NCI-H128 (cell line): Measurements from ENCODE around the gene NXPH4.

Experiments used
- DNase-seq: peaks from one replicate; lab custom pipeline; 2025; ENCODE audit not compliant: unreplicated experiment; lab: John Stamatoyannopoulos, UW

The NXPH4 gene

DNA sequence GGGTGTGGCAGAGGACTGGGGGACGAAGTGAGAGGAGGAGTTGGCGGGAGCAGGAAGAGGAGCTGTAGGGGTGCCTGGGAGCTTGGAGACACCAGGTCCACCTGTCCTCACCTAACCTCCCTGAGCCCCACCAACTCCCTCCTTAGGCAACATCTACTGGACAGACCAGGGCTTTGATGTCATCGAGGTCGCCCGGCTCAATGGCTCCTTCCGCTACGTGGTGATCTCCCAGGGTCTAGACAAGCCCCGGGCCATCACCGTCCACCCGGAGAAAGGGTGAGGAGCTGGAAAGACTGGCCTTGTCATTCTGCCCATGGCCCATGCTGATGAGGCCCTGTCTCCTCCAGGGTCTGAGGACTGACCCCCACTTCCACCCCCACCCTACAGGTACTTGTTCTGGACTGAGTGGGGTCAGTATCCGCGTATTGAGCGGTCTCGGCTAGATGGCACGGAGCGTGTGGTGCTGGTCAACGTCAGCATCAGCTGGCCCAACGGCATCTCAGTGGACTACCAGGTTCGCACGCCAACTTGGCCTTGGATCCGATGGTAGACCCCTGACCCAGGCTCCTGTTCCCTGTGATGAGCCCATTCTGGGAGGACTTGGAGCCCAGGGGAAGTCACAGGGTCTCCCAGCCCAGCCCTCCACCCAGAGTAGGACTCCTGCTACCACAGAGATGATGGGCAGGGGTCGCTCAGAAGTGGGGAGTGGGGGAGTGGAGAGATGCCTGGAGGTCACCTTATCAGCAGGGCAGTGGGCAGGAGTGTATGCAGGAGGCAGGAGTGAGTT lies 32.5 kb upstream of the NXPH4 start:
- no peak for DNase-seq

DNA sequence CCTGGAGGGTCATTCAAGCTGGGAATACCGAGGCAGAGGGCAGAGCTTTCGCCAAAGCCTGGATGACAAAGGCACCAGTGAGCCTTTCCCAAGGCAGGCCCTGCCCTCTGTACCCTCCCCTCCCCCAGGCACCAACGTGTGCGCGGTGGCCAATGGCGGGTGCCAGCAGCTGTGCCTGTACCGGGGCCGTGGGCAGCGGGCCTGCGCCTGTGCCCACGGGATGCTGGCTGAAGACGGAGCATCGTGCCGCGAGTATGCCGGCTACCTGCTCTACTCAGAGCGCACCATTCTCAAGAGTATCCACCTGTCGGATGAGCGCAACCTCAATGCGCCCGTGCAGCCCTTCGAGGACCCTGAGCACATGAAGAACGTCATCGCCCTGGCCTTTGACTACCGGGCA lies 31.2 kb upstream of the NXPH4 start:
- DNase-seq = no peak

DNA sequence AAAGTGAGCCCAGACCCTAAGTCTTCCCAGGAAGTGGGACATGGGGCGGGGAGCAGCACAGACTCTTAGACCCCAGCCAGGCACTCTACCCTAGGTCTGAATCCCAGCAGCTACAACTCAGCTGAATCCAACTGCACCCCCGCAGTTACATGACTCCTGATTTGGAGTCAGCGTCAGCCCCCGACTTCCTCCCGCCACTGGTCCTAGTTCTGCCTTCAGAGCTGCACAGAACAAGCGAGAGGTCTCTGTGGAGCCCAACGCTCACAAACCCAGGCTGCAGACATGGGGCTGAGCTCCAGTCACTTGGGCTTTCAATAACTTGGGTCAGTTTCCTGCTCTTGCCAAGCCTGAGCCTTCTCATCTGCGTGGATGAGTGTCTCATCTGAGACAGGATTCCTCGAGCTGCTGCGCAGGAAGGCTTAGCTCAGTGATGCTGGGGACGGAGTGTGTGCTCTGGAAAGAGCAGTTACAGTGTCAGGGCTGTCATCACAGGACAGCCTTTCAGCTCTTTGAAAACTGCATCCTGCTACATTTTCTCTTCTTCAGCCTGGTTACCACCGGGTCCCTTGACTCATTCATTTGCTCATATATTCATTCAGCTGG lies 30.6 kb upstream of the NXPH4 start:
- no peak for DNase-seq

DNA sequence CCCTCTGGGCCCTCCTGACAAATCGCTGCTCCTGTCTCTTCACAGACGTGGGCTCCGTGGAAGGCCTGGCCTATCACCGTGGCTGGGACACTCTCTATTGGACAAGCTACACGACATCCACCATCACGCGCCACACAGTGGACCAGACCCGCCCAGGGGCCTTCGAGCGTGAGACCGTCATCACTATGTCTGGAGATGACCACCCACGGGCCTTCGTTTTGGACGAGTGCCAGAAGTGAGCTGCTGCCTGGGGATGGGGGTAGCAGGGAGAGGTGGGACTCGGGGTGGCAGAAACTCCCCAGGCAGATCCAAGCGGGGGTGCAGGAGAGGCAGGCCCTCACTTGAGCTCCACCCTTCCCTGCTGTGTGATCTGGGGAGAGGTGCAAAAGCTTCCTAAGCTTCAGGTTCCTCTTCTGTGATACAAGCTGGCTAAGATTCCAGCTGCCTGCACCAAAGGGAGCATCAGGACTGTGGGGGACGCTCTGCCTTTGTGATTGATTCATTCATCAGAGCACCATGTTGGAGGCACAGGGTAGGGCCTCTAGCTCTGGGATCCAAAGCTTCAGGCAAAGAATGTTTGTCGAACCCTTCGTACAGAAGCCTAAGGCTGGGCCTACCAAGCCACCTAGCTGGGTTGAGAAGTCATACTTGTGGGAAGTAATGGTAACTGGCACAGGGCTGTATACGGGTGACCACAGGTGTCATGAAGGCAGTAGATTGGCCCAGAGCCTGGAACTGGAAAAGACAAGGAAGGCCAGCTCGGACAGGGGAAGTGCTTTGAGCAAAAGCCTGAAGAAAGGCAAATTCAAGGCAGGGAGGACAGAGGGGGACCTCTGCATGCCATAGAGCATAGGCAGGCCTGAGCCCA lies 29.1 kb upstream of the NXPH4 start:
- no peak for DNase-seq

DNA sequence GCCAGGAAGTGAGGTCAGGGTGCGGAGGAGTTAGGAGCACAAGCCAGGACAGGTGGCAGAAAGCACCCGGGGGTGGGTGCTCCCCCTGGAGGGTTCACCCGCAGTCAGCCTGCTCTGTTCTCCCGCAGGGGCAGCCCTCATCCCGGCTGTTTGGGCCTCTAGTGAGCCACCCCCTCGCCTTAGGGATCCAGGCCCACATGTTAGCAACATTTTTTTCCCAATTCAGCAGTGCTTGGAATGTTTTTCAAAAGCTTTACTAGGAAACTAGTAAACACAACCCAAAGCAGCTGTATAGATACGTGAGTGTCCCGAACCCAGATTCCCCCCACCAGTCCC lies 28.5 kb upstream of the NXPH4 start:
- no peak for DNase-seq

DNA sequence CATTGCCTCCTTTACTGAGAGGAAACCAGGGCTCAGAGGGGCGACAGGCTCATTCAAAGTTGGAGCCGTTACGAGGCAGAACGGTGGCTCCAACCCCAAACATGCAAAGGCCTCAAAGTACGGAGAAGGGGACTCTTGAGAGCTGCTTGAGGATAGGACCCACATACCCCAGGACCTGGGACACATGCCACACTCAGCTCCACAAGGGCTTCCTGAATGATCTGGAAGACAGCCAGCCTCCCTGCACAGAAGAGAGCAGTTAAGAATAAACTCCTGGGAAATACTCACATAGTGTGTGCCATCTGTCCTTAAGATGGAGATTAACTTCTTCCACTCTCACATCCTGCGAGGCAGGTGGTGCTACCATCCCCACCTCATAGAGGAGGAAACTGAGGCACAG lies 26.6 kb upstream of the NXPH4 start:
- DNase-seq = no peak

DNA sequence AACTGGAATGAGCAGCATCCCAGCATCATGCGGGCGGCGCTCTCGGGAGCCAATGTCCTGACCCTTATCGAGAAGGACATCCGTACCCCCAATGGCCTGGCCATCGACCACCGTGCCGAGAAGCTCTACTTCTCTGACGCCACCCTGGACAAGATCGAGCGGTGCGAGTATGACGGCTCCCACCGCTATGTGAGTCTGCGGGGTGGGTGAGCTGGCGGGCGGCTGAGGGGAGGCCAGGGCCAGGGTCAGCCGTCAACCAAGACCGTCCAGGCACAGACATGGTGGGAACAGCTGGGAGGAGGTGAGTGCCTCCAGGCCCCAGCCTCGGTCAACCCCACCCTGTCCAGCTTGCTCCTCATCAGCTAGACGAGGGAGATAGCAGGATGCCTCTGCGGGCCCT lies 25.8 kb upstream of the NXPH4 start:
- no peak for DNase-seq

DNA sequence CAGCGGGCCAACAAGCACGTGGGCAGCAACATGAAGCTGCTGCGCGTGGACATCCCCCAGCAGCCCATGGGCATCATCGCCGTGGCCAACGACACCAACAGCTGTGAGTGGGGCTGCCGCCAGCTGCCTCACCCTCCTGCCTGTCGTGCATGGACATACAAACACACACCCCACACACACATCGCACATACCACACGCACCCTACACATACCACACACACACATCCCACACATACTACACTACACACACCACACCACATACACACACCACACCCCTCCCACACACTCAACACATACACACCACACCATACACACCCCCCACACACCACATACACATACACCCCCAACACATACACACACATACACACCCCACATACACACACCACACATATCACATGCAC lies 25.2 kb upstream of the NXPH4 start:
- no peak for DNase-seq

DNA sequence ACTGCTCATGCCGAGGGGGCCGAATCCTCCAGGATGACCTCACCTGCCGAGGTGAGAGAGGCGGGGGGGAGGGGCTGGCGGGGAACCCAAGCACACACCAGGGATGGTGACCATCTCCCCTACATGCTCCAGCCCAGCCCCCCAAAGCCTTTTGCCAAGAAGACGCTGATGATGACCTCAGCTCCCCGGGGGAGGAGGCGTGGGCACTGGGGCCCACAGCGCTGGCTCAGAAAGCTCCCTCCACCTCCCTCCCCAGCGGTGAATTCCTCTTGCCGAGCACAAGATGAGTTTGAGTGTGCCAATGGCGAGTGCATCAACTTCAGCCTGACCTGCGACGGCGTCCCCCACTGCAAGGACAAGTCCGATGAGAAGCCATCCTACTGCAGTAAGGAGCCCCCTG lies 23.7 kb upstream of the NXPH4 start:
- no peak for DNase-seq

DNA sequence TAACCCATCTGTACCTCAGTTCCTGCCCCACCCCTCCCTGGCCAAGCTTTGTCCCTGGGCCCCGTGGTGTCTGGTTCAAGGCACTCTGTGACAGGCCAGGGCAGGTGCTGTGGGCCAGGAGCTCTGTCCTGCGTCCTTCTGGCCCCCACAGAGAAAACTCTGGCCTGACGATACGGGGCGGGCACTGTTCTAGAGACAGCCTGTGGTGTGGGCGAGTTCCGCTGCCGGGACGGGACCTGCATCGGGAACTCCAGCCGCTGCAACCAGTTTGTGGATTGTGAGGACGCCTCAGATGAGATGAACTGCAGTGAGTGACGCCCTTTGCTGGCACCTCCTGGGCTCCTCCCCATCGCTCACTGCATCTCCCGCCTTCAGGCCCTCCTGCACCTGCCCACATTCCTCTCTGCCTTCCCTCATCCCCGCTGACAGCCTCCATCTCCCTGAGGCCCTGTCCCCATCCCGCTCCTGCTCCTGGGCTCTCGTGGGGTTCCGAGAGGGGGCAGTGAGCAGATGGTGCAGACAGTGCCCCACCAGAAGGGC lies 22.8 kb upstream of the NXPH4 start:
- DNase-seq = no peak

DNA sequence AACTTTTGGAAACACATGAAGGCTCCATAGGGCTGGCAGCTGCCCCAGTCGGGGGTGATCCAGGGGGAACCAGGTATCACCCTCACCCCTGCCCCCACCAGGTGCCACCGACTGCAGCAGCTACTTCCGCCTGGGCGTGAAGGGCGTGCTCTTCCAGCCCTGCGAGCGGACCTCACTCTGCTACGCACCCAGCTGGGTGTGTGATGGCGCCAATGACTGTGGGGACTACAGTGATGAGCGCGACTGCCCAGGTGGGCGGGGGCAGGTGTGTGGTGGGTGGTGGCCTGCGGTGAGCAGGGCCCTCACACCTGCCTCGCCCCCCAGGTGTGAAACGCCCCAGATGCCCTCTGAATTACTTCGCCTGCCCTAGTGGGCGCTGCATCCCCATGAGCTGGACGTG lies 22.3 kb upstream of the NXPH4 start:
- no peak for DNase-seq

DNA sequence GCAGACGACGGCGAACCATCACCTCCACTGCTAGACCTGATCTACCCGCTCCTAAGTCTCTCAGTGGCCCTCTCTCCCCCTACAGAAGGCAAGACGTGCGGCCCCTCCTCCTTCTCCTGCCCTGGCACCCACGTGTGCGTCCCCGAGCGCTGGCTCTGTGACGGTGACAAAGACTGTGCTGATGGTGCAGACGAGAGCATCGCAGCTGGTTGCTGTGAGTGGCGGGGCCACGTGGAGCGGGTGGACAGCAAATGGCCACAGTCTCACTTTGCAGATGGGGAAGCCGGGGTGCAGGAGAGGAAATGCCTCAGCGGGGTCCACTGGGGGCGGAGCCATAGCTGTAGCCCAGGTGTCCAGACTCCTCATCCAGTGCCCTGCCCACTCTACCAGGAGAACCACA lies 21.4 kb upstream of the NXPH4 start:
- no peak for DNase-seq

DNA sequence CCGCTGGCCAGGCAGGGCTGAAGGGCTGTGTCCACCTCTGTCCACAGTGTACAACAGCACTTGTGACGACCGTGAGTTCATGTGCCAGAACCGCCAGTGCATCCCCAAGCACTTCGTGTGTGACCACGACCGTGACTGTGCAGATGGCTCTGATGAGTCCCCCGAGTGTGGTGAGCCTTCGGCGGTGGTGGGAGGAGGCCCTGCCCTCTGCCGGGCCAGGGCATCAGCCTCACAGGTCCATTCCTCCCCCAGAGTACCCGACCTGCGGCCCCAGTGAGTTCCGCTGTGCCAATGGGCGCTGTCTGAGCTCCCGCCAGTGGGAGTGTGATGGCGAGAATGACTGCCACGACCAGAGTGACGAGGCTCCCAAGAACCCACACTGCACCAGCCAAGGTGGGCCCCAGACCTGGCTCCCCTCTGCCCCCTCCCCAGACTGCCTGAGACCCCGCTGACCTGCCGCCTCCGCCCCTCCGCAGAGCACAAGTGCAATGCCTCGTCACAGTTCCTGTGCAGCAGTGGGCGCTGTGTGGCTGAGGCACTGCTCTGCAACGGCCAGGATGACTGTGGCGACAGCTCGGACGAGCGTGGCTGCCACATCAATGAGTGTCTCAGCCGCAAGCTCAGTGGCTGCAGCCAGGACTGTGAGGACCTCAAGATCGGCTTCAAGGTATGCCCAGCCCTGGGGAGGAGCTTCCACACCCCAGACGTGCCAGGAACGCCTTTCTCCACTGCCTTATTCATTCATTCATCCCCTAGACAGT lies 20.8 kb upstream of the NXPH4 start:
- DNase-seq = no peak

DNA sequence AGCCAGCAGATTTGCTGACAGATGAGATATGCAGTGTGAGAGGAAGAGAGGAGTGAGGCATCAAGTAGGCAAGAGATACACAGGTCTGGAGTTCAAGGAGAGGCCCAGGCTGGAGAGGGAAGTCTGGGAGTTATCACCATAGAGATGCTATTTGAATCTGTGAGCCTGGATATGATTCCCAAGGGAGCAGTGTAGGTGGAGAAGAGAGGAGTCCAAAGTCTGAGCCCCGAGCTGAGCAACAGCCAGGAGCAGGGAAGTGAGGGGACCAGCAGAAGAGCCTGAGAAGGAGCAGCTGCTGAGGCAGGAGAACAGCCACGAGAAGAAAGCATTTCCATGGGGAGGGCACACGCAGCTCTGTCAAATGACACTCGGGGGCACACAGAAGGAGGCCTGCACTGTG lies 20.2 kb upstream of the NXPH4 start:
- DNase-seq = no peak

DNA sequence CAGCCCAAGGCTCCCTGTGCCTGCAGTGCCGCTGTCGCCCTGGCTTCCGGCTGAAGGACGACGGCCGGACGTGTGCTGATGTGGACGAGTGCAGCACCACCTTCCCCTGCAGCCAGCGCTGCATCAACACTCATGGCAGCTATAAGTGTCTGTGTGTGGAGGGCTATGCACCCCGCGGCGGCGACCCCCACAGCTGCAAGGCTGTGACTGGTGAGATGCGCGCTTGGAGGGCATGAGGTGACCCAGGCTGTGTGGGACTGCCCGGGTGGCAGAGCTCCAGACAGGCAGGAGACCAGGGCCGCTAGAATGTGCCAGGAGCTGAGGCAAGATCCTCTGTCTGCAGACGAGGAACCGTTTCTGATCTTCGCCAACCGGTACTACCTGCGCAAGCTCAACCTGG lies 19.6 kb upstream of the NXPH4 start:
- no peak for DNase-seq

DNA sequence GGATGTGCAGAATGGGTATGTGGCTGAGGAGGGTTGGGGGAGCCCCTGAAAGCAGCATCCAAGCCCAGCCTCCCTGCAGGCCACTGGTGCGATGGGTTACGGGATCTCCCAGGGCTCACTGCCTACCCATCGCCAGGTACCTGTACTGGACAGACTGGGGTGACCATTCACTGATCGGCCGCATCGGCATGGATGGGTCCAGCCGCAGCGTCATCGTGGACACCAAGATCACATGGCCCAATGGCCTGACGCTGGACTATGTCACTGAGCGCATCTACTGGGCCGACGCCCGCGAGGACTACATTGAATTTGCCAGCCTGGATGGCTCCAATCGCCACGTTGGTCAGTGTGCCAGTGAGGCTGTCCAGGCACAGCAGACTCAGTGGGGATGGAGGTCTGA lies 18.3 kb upstream of the NXPH4 start:
- no peak for DNase-seq

DNA sequence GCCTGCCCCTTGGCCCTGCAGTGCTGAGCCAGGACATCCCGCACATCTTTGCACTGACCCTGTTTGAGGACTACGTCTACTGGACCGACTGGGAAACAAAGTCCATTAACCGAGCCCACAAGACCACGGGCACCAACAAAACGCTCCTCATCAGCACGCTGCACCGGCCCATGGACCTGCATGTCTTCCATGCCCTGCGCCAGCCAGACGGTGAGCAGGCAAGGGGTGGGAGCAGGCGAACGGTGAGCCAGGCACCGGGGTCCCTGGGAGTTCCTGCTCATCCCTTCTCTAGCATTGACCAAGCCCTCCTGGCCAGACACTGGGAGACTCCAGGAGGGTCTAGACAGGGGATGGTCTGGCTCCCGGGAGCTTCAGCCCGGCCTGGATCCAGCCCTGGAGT lies 17.4 kb upstream of the NXPH4 start:
- no peak for DNase-seq

DNA sequence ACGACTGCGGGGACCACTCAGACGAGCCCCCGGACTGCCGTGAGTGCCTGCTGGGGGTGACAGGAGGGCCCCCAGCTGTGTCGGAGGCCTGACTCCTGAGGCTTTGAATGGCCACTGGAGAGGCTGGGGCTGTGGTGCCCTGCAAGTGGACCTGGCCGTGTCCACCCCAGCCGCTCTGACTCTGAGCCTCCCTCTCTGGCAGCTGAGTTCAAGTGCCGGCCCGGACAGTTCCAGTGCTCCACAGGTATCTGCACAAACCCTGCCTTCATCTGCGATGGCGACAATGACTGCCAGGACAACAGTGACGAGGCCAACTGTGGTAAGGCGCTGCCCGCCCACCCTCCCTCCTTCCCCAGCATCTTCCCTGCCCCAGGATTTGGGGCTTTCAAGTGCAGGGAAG lies 16.1 kb upstream of the NXPH4 start:
- DNase-seq = no peak

DNA sequence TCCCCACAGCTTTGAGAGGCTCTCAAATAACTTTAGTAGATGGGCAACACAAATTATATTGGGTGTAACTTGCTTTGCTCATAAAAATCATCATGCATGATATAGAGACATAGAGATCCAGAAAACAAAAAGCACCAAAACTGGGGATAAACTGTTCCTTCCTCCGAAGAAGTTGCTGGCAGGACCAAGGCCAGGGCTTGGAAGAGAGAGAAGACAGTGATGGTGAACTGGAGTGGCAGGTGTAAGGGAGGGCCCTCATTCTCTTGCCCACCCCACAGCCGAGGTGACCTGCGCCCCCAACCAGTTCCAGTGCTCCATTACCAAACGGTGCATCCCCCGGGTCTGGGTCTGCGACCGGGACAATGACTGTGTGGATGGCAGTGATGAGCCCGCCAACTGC lies 15.4 kb upstream of the NXPH4 start:
- no peak for DNase-seq

DNA sequence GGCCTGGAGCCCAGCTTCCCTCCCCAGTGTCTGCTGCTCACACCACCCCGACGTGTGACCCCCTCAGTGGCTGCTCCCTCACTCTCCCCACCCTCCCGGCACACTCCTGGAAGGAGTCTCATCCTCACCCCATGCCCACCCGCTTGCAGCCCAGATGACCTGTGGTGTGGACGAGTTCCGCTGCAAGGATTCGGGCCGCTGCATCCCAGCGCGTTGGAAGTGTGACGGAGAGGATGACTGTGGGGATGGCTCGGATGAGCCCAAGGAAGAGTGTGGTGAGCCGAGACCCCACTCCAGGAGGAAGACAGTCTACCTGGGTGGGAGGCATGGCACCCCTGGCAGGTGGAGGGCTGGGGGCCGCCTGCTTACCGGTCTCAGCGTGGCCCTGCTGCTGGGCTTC lies 15.0 kb upstream of the NXPH4 start:
- no peak for DNase-seq

DNA sequence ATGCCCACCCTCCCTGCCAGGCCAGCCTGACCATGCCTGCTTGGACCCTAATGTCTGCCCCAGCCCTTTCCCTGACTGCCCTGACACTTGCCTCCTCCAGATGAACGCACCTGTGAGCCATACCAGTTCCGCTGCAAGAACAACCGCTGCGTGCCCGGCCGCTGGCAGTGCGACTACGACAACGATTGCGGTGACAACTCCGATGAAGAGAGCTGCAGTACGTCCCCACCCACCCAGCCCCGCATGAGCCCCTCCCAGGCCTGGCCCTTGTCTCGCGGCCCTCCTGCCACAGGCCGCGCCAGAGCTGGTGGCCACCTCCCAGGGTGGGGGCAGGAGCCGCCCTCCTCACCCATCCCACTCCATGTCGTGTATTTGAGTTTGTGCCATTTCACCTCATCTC lies 14.3 kb upstream of the NXPH4 start:
- no peak for DNase-seq
